Activated T-helper 17 cell treated with anti-CD3 and anti-CD28 coated beads, Interleukin-2, amount 50 U/mL, for 72 hours (primary cell): ENCODE data around the gene ZBTB7A. TPM values are rescaled to one million over a fixed set of nuclear protein-coding genes. Genes with fewer than 3 reads are reported as not detected.

Experiments
- ATAC-seq: fragments of 150-1000 bp; cut with Tn5 transposase; replicated peaks from 2 replicates; pipeline ENCODE4 v1.10.0; 2021; ENCODE audit warnings: mild to moderate bottlenecking, moderate library complexity
- H3K27ac Mint-ChIP-seq: one replicate; pipeline ENCODE4 v1.8.0; 2022; ENCODE audit warnings: mixed read lengths
- H3K27me3 Mint-ChIP-seq: one replicate; pipeline ENCODE4 v1.8.0; 2022; ENCODE audit warnings: mixed read lengths
- H3K36me3 Mint-ChIP-seq: one replicate; pipeline ENCODE4 v1.8.0; 2022; ENCODE audit warnings: low read depth, mild to moderate bottlenecking, mixed read lengths
- H3K4me1 Mint-ChIP-seq: one replicate; pipeline ENCODE4 v1.8.0; 2022; ENCODE audit warnings: mixed read lengths
- H3K4me3 Mint-ChIP-seq: one replicate; pipeline ENCODE4 v1.8.0; 2022; ENCODE audit warnings: mild to moderate bottlenecking, mixed read lengths
- H3K9me3 Mint-ChIP-seq: one replicate; pipeline ENCODE4 v1.8.0; 2022; ENCODE audit warnings: mixed read lengths
- total RNA-seq, 2 donors: library from RNA; stranded (reverse); gene quantifications; one replicate each; pipeline ENCODE4 v1.2.3, GENCODE V29; 2022

ZBTB7A gene
- total RNA-seq, 2 donors from 2014 or later, result 38.5 to 41.3 TPM

DNA sequence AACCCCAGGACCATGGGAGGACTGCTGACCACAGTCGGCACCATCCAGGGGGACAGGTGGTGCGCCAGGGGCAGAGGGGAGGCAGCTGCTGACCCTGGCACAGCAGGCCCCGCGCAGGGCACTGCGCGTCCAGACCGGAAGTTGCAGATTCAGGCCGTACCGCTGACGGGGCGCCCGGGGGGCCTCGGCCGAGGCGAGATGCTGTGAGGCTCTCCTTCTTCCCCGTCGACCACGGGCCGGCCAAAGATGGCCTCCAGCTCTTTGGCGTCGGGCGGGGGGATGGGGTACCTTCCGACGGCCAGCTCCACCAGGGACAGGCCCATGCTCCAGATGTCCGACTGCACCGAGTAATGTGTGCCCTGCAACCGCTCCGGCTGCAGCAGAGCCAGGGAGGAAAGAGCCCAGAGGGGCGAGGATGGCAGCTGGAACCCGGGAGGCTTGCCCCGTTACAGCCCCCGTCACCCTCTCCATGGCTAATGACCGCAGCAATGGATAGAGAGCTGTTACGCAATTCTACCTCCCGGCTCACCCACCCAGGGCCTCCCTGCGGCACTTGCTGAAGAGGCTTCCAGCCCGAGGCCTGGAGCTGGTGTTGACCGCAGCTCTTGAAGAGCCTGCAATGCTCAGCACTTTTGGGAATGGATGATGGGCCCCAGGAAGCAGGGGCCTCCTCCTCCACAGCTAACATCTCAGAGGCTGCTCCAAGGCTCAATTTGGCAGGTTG, 32.5 kb upstream of the ZBTB7A start:
- H3K27ac Mint-ChIP-seq, result no peak overlapping the region
- H3K4me1 Mint-ChIP-seq, result no peaks in the 10 kb centered on the region
- peaks cover 38% of the 10 kb centered on the region for H3K36me3 Mint-ChIP-seq
- no peak for ATAC-seq
- H3K27me3 Mint-ChIP-seq, result no peaks in the 10 kb centered on the region
- H3K4me3 Mint-ChIP-seq, result no peak overlapping the region
- H3K9me3 Mint-ChIP-seq, result no peaks in the 10 kb centered on the region

DNA sequence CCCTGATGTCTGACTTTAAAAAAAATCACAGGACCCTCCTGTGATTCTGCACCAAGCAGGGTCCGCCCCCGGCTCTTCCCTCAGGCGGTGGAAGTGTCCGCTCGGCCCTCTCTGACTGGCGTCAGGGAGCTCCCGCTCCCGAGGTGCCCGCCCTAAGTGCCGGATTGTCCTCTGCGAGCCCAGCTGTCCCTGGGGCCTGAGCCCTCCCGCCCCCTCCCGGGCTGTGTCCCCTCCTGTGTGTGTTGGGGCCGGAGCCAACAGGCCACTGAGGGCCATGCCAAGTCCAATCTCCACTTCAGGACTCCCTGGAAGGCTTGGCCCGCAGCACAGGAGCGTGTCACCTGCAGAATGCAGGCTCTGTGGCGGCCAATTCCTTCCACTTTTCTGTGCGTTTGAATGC, 31.8 kb upstream of the ZBTB7A start:
- Mint-ChIP-seq H3K4me3 (no peak overlapping the region), H3K9me3 (no peaks in the 10 kb centered on the region), H3K4me1 (no peaks in the 10 kb centered on the region), H3K36me3 (peaks cover 36% of the 10 kb centered on the region), H3K27me3 (no peaks in the 10 kb centered on the region), H3K27ac (no peak overlapping the region)
- ATAC-seq, result no peak

DNA sequence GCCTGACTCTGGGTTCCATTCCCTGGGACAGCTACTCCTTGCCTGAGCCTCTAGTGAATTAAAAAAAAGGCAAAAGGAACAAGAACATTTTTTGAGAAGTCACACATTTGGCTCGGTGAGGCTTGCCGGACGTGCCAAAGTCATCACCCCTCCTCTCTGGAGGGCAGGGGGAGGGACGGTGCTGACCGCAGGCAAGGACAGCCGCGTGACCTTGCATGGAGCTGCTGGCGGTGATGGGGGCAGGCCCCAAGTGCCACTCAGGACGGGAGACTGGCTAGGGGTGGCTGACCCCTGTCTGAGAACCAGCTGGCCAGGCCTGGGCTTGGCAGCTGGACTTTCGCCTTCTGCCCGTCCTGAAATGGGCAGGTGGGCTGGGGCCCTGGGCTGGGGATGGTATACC, 30.8 kb upstream of the ZBTB7A start:
- H3K27me3 Mint-ChIP-seq, result no peaks in the 10 kb centered on the region
- no peak overlapping the region for H3K27ac Mint-ChIP-seq
- H3K9me3 Mint-ChIP-seq, result no peaks in the 10 kb centered on the region
- H3K36me3 Mint-ChIP-seq, result peaks cover 40% of the 10 kb centered on the region
- H3K4me3 Mint-ChIP-seq, result no peak overlapping the region
- no peaks in the 10 kb centered on the region for H3K4me1 Mint-ChIP-seq
- ATAC-seq, result no peak

DNA sequence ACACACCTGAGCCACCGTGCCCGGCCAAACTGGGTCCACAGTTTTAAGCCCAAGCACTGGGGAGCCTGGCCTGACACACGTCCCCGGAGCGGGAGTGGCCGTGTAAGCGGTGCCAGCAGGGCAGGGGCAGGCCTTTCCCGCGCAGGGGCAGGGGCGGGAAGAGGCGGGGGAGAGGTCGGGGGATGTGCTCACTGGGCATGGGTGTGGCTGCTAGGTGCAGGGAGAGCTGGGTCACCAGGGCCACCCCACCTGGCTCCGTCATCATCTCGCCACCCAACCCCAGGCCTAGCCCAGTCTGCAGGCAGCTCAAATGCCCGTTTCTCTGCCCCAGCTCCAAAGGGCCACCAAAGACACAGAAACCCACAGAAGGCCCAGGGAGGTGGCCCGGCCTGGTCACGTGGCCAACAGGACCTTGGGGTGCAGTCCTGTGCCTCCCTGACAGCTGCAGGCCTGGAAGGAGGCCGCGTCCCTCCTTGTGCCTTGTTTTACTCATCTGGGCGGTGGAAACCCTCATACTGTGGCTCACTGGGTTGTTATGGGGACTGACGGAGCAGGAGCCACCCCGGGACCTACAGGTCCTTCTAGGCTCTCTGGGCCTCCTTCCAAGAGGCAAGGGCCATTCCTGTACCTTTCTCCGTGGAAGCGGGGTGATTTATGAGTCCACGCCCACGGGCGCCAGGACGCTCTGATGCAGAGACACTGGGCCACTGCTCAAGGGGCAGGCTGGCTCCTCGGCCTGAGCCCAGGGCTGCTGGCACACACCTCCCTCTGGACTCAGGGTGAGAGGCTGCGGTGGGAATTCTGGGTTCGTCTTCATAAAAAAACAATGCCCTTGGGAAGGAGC, 29.6 kb upstream of the ZBTB7A start:
- no peak overlapping the region for H3K4me3 Mint-ChIP-seq
- ATAC-seq, result no peak
- no peaks in the 10 kb centered on the region for H3K27me3 Mint-ChIP-seq
- H3K4me1 Mint-ChIP-seq, result no peaks in the 10 kb centered on the region
- no peak overlapping the region for H3K27ac Mint-ChIP-seq
- H3K36me3 Mint-ChIP-seq, result peaks cover 40% of the 10 kb centered on the region
- no peaks in the 10 kb centered on the region for H3K9me3 Mint-ChIP-seq

DNA sequence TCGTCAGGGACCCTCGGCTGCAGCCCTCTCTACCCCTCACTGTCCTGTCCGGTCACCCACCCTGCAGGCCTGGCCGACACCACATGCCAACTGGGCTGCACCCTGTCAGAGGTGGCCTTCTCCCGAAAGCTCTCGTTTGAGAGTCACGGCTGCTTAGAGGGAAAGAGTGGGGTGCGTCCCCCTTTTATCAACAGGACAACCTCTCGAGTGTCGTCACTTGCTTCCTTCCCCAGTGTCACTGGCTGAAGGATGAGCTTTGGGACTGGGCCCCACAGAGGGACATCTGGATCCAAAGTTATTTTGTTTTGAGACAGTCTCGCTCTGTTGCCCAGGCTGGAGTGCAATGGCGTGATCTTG, 28.8 kb upstream of the ZBTB7A start:
- H3K9me3 Mint-ChIP-seq, result no peaks in the 10 kb centered on the region
- no peaks in the 10 kb centered on the region for H3K4me1 Mint-ChIP-seq
- ATAC-seq, result no peak
- no peaks in the 10 kb centered on the region for H3K27me3 Mint-ChIP-seq
- H3K27ac Mint-ChIP-seq, result no peak overlapping the region
- H3K4me3 Mint-ChIP-seq, result no peak overlapping the region
- peaks cover 33% of the 10 kb centered on the region for H3K36me3 Mint-ChIP-seq

DNA sequence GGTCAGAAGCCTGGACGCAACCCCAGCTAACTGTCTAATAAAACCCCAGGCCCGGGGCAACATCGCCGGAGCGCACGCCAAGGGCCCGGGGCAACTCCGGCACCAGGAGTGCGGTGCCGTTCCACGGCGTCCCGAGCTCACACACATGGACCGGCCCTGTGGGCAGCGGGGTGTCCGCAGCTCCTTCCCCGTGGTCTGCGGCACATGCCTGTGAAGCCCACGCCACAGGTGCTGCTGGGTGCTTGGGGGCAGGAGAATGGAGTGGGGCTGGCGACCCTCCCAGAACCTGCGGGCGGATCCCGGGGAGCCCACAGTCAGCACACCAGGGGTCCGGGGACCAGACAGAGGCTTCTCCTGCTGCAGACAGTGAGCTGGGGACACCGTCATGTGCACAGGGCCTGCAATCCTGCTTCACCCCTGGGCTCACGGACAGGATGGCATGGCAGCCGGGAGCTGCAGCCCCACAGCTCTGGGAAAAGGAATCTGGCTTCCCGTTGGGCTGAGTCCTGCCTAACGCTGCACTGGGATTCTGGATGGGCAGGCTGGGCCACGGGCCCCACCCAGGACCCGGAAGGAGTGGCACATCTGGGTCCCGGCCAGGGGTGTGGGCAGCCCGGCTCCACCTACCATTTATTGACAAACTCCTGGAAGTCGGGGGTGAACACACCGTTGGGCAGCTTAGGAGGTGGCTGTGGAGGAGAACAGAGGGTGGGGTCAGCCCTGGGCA, 28.2 kb upstream of the ZBTB7A start:
- no peaks in the 10 kb centered on the region for H3K9me3 Mint-ChIP-seq
- no peak overlapping the region for H3K27ac Mint-ChIP-seq
- peaks cover 33% of the 10 kb centered on the region for H3K36me3 Mint-ChIP-seq
- H3K4me1 Mint-ChIP-seq, result no peaks in the 10 kb centered on the region
- ATAC-seq, result no peak
- no peak overlapping the region for H3K4me3 Mint-ChIP-seq
- no peaks in the 10 kb centered on the region for H3K27me3 Mint-ChIP-seq

DNA sequence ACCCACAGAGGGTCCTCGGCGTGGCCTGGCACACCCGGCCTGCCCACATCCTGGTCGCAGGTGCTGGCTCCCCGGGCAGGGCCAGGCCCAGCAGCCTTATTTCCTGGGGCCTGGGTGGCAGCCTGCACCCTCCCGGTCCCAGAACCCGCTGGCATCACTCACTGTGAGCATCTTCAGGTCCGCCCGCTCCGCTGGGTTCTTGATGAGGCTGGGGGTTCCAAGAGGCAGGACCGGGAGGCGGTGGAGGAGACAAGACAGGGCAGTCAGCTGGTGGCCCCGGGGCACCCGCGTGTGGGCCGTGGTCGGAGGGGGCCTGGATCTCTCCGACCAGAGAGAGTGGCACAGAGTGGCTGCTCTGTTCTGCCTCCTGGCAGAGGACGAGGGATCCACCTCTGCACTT, 27.6 kb upstream of the ZBTB7A start:
- no peaks in the 10 kb centered on the region for H3K9me3 Mint-ChIP-seq
- no peak overlapping the region for H3K27ac Mint-ChIP-seq
- ATAC-seq, result no peak
- peaks cover 33% of the 10 kb centered on the region for H3K36me3 Mint-ChIP-seq
- no peaks in the 10 kb centered on the region for H3K4me1 Mint-ChIP-seq
- H3K27me3 Mint-ChIP-seq, result no peaks in the 10 kb centered on the region
- H3K4me3 Mint-ChIP-seq, result no peak overlapping the region

DNA sequence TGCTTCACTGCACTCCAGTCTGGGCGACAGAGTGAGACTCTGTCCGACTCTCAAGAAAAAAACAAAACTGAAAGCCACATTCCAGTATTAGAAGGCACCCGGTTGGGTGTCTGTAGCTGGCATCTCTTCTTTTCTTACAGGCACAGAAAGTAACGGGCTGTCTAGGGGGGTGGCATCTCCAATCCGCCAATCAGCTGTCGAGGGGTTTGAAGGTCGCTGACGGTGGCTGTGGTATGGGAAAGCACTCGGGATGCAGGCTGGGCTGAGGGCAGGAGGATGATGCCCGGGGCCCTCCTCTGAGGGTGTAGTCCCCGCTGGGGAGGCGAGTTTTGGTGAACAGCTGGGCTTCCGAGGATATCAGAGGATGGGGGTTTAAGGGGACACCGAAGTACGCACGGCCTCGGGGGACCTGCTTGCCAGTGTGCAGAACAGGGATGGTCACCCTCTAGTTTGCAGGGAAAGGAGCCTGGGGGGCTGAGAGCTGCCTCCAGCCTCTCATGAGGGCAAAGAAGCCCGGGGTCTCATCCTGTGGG, 27.0 kb upstream of the ZBTB7A start:
- Mint-ChIP-seq H3K27ac (peak overlapping the region; percentile 68), H3K27me3 (no peaks in the 10 kb centered on the region), H3K4me3 (no peak overlapping the region), H3K4me1 (no peaks in the 10 kb centered on the region), H3K36me3 (peaks cover 38% of the 10 kb centered on the region), H3K9me3 (no peaks in the 10 kb centered on the region)
- ATAC-seq, result no peak

DNA sequence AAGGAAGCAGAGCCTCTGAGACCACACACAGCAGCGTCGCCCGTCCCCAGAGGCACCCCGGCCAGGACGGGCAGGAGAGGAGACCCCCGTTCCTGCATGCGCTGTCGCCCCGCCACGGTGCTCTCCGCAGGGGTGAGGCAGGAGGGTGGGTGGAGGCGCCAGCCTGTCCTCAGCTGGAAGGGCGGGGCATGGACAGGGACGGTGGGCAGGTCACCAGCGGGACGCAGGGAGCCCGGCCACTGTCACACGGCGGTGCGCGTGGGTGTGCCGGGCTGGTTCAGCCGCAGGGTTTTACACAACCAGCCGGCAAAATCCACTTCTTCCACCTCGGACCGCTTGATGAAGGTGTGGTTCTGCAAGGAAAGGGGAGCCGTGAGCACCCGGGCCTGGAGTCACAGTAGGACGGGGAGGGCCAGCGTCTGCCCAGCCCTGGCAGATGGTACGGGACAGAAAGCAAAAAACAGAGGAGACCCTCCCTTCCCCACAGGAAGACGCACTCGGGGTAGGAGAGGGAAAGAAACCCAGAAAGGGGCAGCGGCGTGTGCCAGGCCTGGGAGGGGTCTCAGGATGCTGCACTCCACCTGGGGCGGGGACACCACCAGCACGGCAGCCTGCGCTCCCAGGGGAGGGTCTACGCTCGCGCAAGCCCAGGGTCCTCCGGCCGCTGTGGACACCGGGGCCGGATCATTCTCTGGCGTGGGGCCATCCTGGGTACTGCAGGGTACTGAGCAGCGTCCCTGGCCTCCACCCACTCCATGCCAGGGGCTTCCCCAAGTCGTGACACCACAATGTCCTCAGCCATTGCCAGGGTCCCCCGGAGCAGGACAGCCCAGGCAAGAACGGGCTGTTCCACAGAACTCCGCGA, 23.9 kb upstream of the ZBTB7A start:
- no peaks in the 10 kb centered on the region for H3K27me3 Mint-ChIP-seq
- no peaks in the 10 kb centered on the region for H3K4me1 Mint-ChIP-seq
- no peak for ATAC-seq
- H3K27ac Mint-ChIP-seq, result peak overlapping the region; percentile 93
- peak overlapping the region; percentile 90 for H3K4me3 Mint-ChIP-seq
- no peaks in the 10 kb centered on the region for H3K9me3 Mint-ChIP-seq
- H3K36me3 Mint-ChIP-seq, result peaks cover 32% of the 10 kb centered on the region

DNA sequence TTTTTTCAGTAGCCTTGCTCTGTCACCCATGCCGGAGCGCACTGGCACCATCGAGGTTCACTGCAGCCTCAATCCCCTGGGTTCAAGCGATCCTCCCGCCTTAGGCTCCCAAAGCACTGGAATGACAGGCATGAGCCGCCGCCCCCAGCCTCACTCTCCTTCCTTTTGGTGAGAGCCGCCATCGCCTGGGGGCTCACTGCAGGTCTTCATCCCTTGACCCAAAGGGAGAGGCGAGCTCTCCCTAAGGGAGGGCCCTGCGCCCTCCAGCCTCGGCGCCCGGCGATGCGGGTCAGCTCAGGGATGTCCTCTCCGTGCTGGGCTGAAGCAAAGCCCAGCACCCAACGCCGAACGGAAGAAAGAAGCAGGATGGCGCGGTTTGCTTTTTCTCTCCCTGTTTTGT, 23.2 kb upstream of the ZBTB7A start:
- ATAC-seq, result no peak
- Mint-ChIP-seq H3K27ac (peak overlapping the region; percentile 93), H3K4me3 (peak overlapping the region; percentile 90), H3K9me3 (no peaks in the 10 kb centered on the region), H3K4me1 (no peaks in the 10 kb centered on the region), H3K27me3 (no peaks in the 10 kb centered on the region), H3K36me3 (peaks cover 32% of the 10 kb centered on the region)

DNA sequence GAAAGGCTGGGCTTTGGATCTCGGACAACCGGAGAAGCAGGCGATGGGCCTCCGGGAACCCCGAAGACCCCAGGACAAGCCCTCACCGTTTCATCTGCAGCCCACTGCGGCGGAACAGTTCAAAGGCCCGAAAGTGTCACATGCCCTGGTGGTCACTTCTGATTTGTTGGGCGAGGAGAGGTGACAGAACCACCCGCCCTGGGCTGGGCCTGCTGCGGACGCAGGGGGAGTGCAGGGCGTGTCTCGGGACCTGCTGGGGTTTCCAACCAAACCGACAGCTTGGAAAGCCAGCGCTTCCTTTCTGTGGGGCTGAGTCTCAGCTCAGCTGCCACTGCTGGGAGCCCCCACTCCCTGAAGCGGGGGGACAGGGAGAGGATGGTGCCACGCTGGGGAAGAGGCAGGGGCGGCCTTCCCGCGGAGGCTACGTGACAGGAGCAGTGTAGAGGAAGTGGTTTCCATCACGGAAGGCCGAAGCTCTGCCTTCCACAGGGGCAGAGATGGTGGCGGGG, 22.8 kb upstream of the ZBTB7A start:
- peak overlapping the region; percentile 93 for H3K27ac Mint-ChIP-seq
- H3K4me3 Mint-ChIP-seq, result peak overlapping the region; percentile 90
- no peaks in the 10 kb centered on the region for H3K27me3 Mint-ChIP-seq
- peaks cover 32% of the 10 kb centered on the region for H3K36me3 Mint-ChIP-seq
- ATAC-seq, result peak; percentile 92
- H3K4me1 Mint-ChIP-seq, result no peaks in the 10 kb centered on the region
- no peaks in the 10 kb centered on the region for H3K9me3 Mint-ChIP-seq

DNA sequence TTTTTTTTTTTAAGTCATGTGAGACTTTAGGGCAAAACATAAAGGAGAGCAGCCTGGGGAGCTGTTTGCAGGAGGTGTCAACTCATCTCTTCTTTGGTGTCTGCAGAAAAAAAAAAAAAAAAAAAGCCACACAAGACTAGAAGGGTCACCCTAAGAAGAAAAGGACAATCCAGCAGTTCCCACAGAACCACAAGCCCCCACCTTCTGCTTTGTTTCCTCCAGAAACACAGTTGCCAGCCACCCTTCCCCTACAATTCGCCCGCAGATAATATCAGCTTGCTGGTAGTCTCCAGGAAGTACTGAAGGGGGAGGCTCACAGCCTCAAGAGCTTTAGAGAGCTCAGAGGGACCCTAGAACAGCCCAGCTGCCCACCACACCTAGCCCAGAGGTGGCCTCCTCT, 22.3 kb upstream of the ZBTB7A start:
- peak overlapping the region; percentile 90 for H3K4me3 Mint-ChIP-seq
- H3K4me1 Mint-ChIP-seq, result no peaks in the 10 kb centered on the region
- peaks cover 32% of the 10 kb centered on the region for H3K36me3 Mint-ChIP-seq
- H3K9me3 Mint-ChIP-seq, result no peaks in the 10 kb centered on the region
- H3K27me3 Mint-ChIP-seq, result no peaks in the 10 kb centered on the region
- peak overlapping the region; percentile 93 for H3K27ac Mint-ChIP-seq
- ATAC-seq, result peak; percentile 62

DNA sequence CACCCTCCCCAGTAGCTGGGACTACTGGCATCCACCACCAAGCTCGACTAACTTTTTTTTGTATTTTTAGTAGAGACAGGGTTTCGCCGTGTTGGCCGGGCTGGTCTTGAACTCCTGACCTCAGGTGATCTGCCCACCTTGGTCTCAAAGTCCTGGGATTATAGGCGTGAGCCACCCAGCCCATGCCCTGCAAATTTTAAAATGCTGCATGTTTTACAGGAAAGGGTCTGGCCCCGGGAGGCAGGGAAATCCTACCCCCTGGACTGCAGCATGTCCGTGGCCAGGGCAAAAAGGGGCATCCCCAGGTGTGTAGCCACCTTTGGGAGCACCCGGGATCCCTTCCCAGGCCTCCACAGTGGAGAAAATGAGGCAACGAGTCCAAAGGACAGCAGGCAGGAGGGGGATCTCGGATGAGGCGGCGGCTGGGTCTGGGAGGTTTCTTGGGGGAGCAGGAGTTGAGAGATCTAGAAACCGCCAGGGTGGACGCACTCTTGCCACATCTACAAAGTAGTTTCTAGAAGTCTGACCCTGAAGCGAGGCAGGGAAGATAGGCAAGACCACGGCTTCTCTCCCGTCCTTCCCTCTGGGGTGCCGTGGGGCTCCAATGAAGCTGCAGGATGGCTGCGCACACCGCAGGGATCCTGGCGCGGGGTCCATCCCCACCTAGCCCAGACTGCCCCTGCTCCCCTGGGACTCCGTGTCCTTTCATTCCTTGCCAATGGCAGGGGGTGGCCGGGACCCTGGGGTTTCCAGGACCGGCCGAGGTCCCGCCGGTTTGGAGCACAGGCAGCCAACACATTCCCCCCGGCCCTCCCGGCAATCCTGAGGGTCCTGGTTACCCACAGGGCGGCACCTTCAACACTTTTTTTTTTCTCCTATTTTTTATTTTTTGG, 21.3 kb upstream of the ZBTB7A start:
- ATAC-seq, result no peak
- Mint-ChIP-seq H3K4me1 (no peaks in the 10 kb centered on the region), H3K27me3 (no peaks in the 10 kb centered on the region), H3K9me3 (no peaks in the 10 kb centered on the region), H3K4me3 (peak overlapping the region; percentile 90), H3K27ac (peak overlapping the region; percentile 93), H3K36me3 (peaks cover 23% of the 10 kb centered on the region)
